ENCODE results near the gene ARHGEF12.

ARHGEF12 gene

GRCh38 chr11:120482149-120482548 is 145.9 kb downstream of the ARHGEF12 start:
- H3K4me3 ChIP-seq (ENCODE audit: low read depth, low read length), result no peak overlapping the region
- TF ChIP-seq, protein P1, sequence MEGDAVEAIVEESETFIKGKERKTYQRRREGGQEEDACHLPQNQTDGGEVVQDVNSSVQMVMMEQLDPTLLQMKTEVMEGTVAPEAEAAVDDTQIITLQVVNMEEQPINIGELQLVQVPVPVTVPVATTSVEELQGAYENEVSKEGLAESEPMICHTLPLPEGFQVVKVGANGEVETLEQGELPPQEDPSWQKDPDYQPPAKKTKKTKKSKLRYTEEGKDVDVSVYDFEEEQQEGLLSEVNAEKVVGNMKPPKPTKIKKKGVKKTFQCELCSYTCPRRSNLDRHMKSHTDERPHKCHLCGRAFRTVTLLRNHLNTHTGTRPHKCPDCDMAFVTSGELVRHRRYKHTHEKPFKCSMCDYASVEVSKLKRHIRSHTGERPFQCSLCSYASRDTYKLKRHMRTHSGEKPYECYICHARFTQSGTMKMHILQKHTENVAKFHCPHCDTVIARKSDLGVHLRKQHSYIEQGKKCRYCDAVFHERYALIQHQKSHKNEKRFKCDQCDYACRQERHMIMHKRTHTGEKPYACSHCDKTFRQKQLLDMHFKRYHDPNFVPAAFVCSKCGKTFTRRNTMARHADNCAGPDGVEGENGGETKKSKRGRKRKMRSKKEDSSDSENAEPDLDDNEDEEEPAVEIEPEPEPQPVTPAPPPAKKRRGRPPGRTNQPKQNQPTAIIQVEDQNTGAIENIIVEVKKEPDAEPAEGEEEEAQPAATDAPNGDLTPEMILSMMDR (IDR thresholded peaks at IDR 0.05; ENCODE audit: borderline replicate concordance, insufficient read depth, low read depth, low read length), result no peak

- no peak overlapping the region for H3K4me3 ChIP-seq (ENCODE audit: low read depth, low read length)
- TF ChIP-seq, protein P1 (IDR thresholded peaks at IDR 0.05; ENCODE audit: borderline replicate concordance, insufficient read depth, low read depth, low read length), result no peak
Measured at GRCh38 chr11:120484722-120485121, 148.5 kb downstream of the ARHGEF12 start.

- H3K4me3 ChIP-seq (ENCODE audit: low read depth, low read length), result no peak overlapping the region
- TF ChIP-seq, protein P1 (IDR thresholded peaks at IDR 0.05; ENCODE audit: borderline replicate concordance, insufficient read depth, low read depth, low read length), result no peak
Measured at GRCh38 chr11:120486138-120486537, 149.9 kb downstream of the ARHGEF12 start.

- no peak overlapping the region for H3K4me3 ChIP-seq (ENCODE audit: low read depth, low read length)
- TF ChIP-seq, protein P1 (IDR thresholded peaks at IDR 0.05; ENCODE audit: borderline replicate concordance, insufficient read depth, low read depth, low read length), result no peak
Measured at GRCh38 chr11:120489799-120490198, 153.6 kb downstream of the ARHGEF12 start.

- H3K4me3 ChIP-seq (ENCODE audit: low read depth, low read length), result no peak overlapping the region
- TF ChIP-seq, protein P1 (IDR thresholded peaks at IDR 0.05; ENCODE audit: borderline replicate concordance, insufficient read depth, low read depth, low read length), result no peak
Measured at GRCh38 chr11:120492486-120492885, 156.3 kb downstream of the ARHGEF12 start.

GRCh38 chr11:120494595-120494994 is 158.4 kb downstream of the ARHGEF12 start:
- TF ChIP-seq, protein P1 (IDR thresholded peaks at IDR 0.05; ENCODE audit: borderline replicate concordance, insufficient read depth, low read depth, low read length), result no peak
- no peak overlapping the region for H3K4me3 ChIP-seq (ENCODE audit: low read depth, low read length)

DNA sequence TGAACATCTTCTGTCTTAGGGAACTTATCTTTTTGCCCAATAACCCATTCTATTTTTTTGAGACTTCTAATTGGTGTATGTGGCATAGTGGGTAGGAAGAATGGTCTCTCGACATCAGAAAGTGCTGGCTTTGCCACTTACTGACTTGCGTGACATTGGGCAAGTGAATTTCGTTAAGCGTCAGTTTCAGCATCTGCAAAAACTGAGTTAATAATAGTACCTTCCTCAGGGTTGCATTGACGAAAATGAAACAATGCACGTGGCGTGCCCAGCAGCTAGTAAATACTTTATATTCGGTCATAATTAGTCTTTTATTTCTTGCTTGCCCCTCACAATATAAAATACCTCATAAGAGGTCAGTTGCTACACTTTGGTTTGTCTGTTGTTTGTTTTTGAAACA is 162.9 kb downstream of the ARHGEF12 start:
- TF ChIP-seq, protein P1 (IDR thresholded peaks at IDR 0.05; ENCODE audit: borderline replicate concordance, insufficient read depth, low read depth, low read length), result no peak
- H3K4me3 ChIP-seq (ENCODE audit: low read depth, low read length), result no peak overlapping the region

Data from GM12875 (cell line).